GM23338 (cell line): ENCODE data around the gene NBDY. TPM values are rescaled to one million over a fixed set of nuclear protein-coding genes. Genes with fewer than 3 reads are reported as not detected.

ENCODE experiments used
- ATAC-seq: fragments of 200-7000 bp; cut with Tn5 transposase; 3 replicates; pipeline ENCODE4 v1.9.1; 2020
- DNase-seq: peaks from one replicate; pipeline ENCODE4 v3.0.0-alpha.2; 2015; ENCODE audit warnings: low spot score
- H2AFZ ChIP-seq: fragments of 200-600 bp; sonication (generic); 2 replicates; pipeline ENCODE4 v1.8.0; 2016; ENCODE audit warnings: antibody characterized with exemption, mild to moderate bottlenecking, moderate library complexity
- H3F3A ChIP-seq: fragments of 200-600 bp; sonication (generic); replicated peaks from 2 replicates; pipeline ENCODE4 v1.8.0; 2017; ENCODE audit warnings: antibody characterized with exemption, mixed run types, low read depth
- H3K27ac ChIP-seq: fragments of 200-600 bp; sonication (generic); 2 replicates; pipeline ENCODE4 v1.6.1; 2016; ENCODE audit warnings: low read depth
- H3K27me3 ChIP-seq: fragments of 200-600 bp; sonication (generic); 2 replicates; pipeline ENCODE4 v1.8.0; 2016; ENCODE audit warnings: mild to moderate bottlenecking, mixed run types, moderate library complexity; ENCODE audit not compliant: insufficient read depth
- H3K36me3 ChIP-seq: fragments of 200-600 bp; sonication (generic); 2 replicates; pipeline ENCODE4 v1.8.0; 2016; ENCODE audit warnings: mild to moderate bottlenecking; ENCODE audit not compliant: insufficient read depth
- H3K4me1 ChIP-seq: fragments of 200-600 bp; sonication (generic); 2 replicates; pipeline ENCODE4 v1.8.0; 2016; ENCODE audit warnings: mild to moderate bottlenecking, moderate library complexity; ENCODE audit not compliant: insufficient read depth
- H3K4me2 ChIP-seq: fragments of 200-600 bp; sonication (generic); 2 replicates; pipeline ENCODE4 v1.7.1; 2017; ENCODE audit warnings: mixed run types
- H3K4me3 ChIP-seq: fragments of 200-600 bp; sonication (generic); 2 replicates; pipeline ENCODE4 v1.6.1; 2016; ENCODE audit warnings: mixed run types
- H3K79me2 ChIP-seq: fragments of 200-600 bp; sonication (generic); replicated peaks from 2 replicates; pipeline ENCODE4 v1.8.0; 2017; ENCODE audit warnings: mild to moderate bottlenecking; ENCODE audit not compliant: insufficient read depth
- H3K9me2 ChIP-seq: fragments of 200-600 bp; sonication (generic); 2 replicates; pipeline ENCODE4 v1.8.0; 2017; ENCODE audit not compliant: insufficient read depth
- H4K20me1 ChIP-seq: fragments of 200-600 bp; sonication (generic); replicated peaks from 2 replicates; pipeline ENCODE4 v1.8.0; 2017; ENCODE audit warnings: mild to moderate bottlenecking; ENCODE audit not compliant: insufficient read depth
- H3K27ac Mint-ChIP-seq: 2 replicates; pipeline ENCODE4 v1.8.0; 2020; ENCODE audit warnings: inconsistent platforms, mild to moderate bottlenecking, moderate library complexity, mixed read lengths
- H3K27me3 Mint-ChIP-seq: 3 replicates; pipeline ENCODE4 v1.8.0; 2022; ENCODE audit warnings: low read depth, mild to moderate bottlenecking, moderate library complexity, mixed read lengths, inconsistent platforms; ENCODE audit not compliant: insufficient read depth, poor library complexity
- H3K36me3 Mint-ChIP-seq: 3 replicates; pipeline ENCODE4 v1.8.0; 2021; ENCODE audit warnings: low read depth, mild to moderate bottlenecking, inconsistent platforms, moderate library complexity, mixed read lengths
- H3K4me1 Mint-ChIP-seq: 3 replicates; pipeline ENCODE4 v1.8.0; 2020; ENCODE audit warnings: mild to moderate bottlenecking, inconsistent platforms, mixed read lengths
- H3K4me3 Mint-ChIP-seq: 3 replicates; pipeline ENCODE4 v1.8.0; 2021; ENCODE audit warnings: moderate library complexity, mild to moderate bottlenecking, inconsistent platforms, mixed read lengths
- H3K9me3 Mint-ChIP-seq: 3 replicates; pipeline ENCODE4 v1.8.0; 2020; ENCODE audit warnings: moderate library complexity, mild to moderate bottlenecking, inconsistent platforms, mixed read lengths
- CREB1 ChIP-seq: fragments of 250-450 bp; sonication (Bioruptor Pico); IDR thresholded peaks from 2 replicates; pipeline ENCODE4 v1.5.0; 2020; ENCODE audit warnings: low read depth, mild to moderate bottlenecking, moderate library complexity
- CTCF ChIP-seq, 2 experiments: fragments of 200-600 bp in 1 of 2; sonication (generic) in 1 of 2; conservative IDR thresholded peaks; 2 replicates each; pipeline versions ENCODE4 v1.5.1 to v1.6.1; 2016 to 2017; ENCODE audit warnings: antibody characterized with exemption in 2 of 2, low read depth in 2 of 2, mild to moderate bottlenecking in 2 of 2, moderate library complexity in 1 of 2
- ETS1 ChIP-seq: IDR thresholded peaks from 2 replicates; pipeline ENCODE4 v1.6.1; 2016; ENCODE audit warnings: antibody characterized with exemption
- EZH2 ChIP-seq: fragments of 200-600 bp; sonication (generic); IDR thresholded peaks from one replicate; pipeline ENCODE4 v1.8.0; 2017; ENCODE audit warnings: antibody characterized with exemption, mild to moderate bottlenecking, low read depth; ENCODE audit not compliant: unreplicated experiment
- EZH2phosphoT487 ChIP-seq: fragments of 200-600 bp; sonication (generic); IDR thresholded peaks from one replicate; pipeline ENCODE4 v1.8.1; 2018; ENCODE audit warnings: antibody characterized with exemption; ENCODE audit not compliant: unreplicated experiment
- JUNB ChIP-seq: IDR thresholded peaks from one replicate; pipeline ENCODE4 v1.6.1; 2016; ENCODE audit warnings: antibody characterized with exemption; ENCODE audit not compliant: unreplicated experiment
- NANOG ChIP-seq: IDR thresholded peaks from 2 replicates; pipeline ENCODE4 v1.6.1; 2016; ENCODE audit warnings: antibody characterized with exemption, borderline replicate concordance
- POLR2AphosphoS5 ChIP-seq: IDR thresholded peaks from 2 replicates; pipeline ENCODE4 v1.6.1; 2016; ENCODE audit warnings: antibody characterized with exemption, low read depth
- REST ChIP-seq: IDR thresholded peaks from one replicate; pipeline ENCODE4 v1.6.1; 2018; ENCODE audit warnings: antibody characterized with exemption; ENCODE audit not compliant: unreplicated experiment
- STAT1 ChIP-seq: IDR thresholded peaks from one replicate; pipeline ENCODE4 v1.6.1; 2016; ENCODE audit warnings: antibody characterized with exemption; ENCODE audit not compliant: unreplicated experiment
- ZNF114 ChIP-seq: fragments of 250-450 bp; sonication (Bioruptor Pico); IDR thresholded peaks from 2 replicates; pipeline ENCODE4 v1.5.0; 2020; ENCODE audit warnings: mild to moderate bottlenecking, moderate library complexity
- ZNF331 ChIP-seq: fragments of 250-450 bp; sonication (Bioruptor Pico); IDR thresholded peaks from 2 replicates; pipeline ENCODE4 v1.5.0; 2020; ENCODE audit warnings: low read depth, mild to moderate bottlenecking, moderate library complexity
- ZNF462 ChIP-seq: fragments of 250-450 bp; sonication (Bioruptor Pico); IDR thresholded peaks from 2 replicates; pipeline ENCODE4 v1.5.0; 2020; ENCODE audit warnings: mild to moderate bottlenecking, moderate library complexity
- polyA plus RNA-seq: library from polyadenylated mRNA; unstranded; fragments of >200 nt; fragmentation: Nextera tagmentation; extraction: Ambion mirVana; gene quantifications from 2 replicates; pipeline ENCODE4 v1.2.1, GENCODE V29; 2016
- total RNA-seq: library from RNA; depleted of rRNA; stranded (reverse); fragments of >200 nt; shearing (Covaris generic); gene quantifications from 2 replicates; pipeline ENCODE4 v1.2.3, GENCODE V29; 2014

Gene NBDY
- total and polyA plus RNA-seq, 2 experiments from 2014 or later = 9.6 to 206 TPM

DNA sequence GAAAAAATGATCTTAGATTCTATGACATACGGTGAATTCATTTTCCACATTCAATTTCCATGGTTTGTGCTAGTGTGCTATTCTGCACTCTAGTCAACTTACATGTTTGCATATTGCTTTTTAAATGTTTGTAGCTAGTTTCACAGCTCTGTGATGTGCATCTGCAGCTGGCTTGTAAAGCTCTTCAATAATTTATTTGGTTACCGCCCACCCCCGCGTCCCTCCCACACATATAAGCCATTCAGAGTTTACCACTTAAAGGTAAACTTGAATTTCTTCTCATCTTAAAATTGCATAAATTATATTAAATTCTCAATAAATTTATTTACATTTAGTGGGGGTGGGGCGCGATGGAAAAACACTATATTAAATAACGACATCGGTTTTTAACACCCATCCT is 291 bp upstream of the NBDY start:
- H3K4me2 ChIP-seq = peak overlapping the region; percentile 80
- Mint-ChIP-seq H3K36me3 (peaks cover 2% of the 10 kb centered on the region; the same call in 1 of the 3 replicates), H3K27ac (peak overlapping the region; percentile 91; the same call in 1 of the 2 replicates), H3K9me3 (no peaks in the 10 kb centered on the region), H3K4me3 (peak overlapping the region; percentile 91), H3K4me1 (peaks cover 2% of the 10 kb centered on the region; the same call in 1 of the 3 replicates), H3K27me3 (no peaks in the 10 kb centered on the region)
- H3K9me2 ChIP-seq = no peaks in the 10 kb centered on the region
- H3K79me2 ChIP-seq = peaks cover 41% of the 10 kb centered on the region
- ATAC-seq (peak; percentile 17; the same call in 2 of the 3 replicates), DNase-seq (peak; percentile 7)
- TF ChIP-seq NANOG = no peak
- TF ChIP-seq CREB1 (CRISPR knock-in tag) = no peak
- no peak for TF ChIP-seq EZH2
- TF ChIP-seq POLR2AphosphoS5 = no peak
- TF ChIP-seq ETS1 = no peak
- TF ChIP-seq STAT1 = no peak
- no peak for TF ChIP-seq REST
- TF ChIP-seq CTCF (conservative IDR thresholded peaks at IDR 0.05; ENCODE audit: low read depth in 2 of 2) = no peak
- no peak for TF ChIP-seq EZH2phosphoT487
- no peak for TF ChIP-seq ZNF462 (CRISPR knock-in tag)
- no peak for TF ChIP-seq JUNB
- no peak for TF ChIP-seq ZNF114 (CRISPR knock-in tag)
- TF ChIP-seq ZNF331 (CRISPR knock-in tag) = no peak
- H3K36me3 ChIP-seq = no peaks in the 10 kb centered on the region
- H3K27ac ChIP-seq = 0 out of 2 replicates have a peak overlapping the region, but pooled peaks have one; percentile 91
- H4K20me1 ChIP-seq = no peaks in the 10 kb centered on the region
- no peaks in the 10 kb centered on the region for H3K27me3 ChIP-seq
- H3K4me1 ChIP-seq = no peaks in the 10 kb centered on the region
- no peaks in the 10 kb centered on the region for H3F3A ChIP-seq
- H3K4me3 ChIP-seq = peak overlapping the region; percentile 80
- H2AFZ ChIP-seq = 0 out of 2 replicates have a peak overlapping the region, but pooled peaks have one; percentile 74
